HG03439 (cell line): ENCODE data around the gene RETNLB.

Experiments used
- ATAC-seq: cut with Tn5 transposase; IDR thresholded peaks from one replicate; pipeline ENCODE4 v1.9.1; 2021; ENCODE audit warnings: mild to moderate bottlenecking, moderate library complexity; ENCODE audit not compliant: unreplicated experiment

The RETNLB gene, protein sequence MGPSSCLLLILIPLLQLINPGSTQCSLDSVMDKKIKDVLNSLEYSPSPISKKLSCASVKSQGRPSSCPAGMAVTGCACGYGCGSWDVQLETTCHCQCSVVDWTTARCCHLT

DNA sequence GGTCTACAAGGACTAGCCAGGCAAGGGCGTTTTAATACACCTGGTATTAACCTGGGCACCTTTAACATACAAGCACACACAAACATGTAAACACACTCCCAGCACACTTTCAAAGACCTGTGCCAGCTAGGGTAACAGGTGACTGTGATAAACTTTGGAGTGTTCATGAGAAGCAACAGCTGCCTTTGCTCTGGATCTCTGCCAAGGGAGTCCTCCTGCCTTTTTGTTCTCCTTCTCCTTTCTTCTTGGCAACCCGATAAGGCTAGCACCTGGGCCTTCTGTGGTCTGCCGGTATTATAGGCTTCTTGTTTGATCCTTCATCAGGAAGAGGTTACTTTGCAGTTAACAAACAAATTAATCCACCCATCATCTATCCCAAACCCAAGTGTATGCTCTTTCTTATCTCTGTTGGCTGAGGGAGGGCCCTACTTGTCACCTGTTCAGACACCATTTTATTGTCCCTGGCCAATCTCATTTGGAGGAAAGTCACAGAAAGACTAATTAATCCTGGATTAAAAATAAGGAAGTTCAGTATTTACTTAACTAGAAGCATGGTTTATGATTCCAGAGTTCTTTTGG lies at the start of gene RETNLB:
Gene RETNLB, minus strand, starts transcription at position 7 of the 579 bp plus-strand sequence. CDS start 225 bp downstream, outside the sequence.
- ATAC-seq = no peak

DNA sequence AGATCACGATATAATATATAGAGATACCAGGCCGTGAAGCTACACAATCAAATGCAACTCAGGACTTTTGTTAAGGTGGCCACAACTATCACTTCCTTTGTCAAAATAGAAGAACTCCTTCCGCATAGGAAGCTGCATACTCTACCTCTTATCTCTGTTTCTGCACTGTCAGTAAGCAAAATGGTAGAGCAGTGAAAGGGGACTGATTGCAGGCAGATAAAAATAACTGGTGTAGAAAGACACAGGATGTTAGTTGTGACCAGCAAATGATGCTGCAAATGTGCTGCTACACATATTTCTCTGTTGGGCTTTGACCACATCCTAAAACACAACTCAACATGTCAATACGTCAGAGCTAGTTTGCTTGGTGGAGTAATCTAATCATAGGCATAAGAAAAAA lies 49.1 kb upstream of the RETNLB start:
- ATAC-seq = no peak

DNA sequence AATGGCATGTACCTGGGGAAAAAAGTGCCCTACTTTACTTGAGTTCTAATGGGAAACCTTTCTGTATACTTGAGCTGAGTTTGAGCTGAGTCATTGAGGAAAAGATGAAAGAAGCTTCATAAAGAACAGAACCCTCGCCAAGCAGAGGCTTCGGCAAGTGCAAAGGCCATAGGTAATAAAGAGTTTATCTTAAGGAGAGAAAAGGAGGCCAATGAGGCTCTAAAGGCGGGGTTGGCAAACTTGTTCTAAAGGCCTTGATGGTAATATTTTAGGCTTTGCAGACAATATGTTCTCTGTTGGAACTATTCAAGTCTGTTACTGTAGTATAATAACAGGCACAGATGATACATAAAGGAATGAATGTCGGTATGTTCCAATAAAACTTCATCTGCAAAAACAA lies 47.8 kb upstream of the RETNLB start:
- ATAC-seq = no peak

DNA sequence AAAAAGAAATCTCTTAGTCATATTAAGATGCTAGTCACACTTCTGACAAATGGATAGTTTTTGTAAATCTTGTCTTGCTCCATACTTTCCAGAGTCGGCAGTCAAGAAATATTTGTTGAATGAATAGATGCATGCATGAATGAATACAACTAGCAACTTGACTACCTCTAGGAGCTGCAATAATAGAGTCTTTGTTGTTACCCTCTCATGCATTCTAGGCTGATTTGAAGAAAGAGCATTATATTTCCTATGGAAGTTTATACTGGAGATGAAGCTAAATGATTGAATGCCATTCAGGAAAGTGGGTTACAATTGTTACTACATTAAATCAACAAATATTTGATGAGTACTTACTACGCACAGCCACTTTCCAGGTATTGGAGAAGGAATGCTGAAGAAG lies 47.2 kb upstream of the RETNLB start:
- ATAC-seq = no peak

DNA sequence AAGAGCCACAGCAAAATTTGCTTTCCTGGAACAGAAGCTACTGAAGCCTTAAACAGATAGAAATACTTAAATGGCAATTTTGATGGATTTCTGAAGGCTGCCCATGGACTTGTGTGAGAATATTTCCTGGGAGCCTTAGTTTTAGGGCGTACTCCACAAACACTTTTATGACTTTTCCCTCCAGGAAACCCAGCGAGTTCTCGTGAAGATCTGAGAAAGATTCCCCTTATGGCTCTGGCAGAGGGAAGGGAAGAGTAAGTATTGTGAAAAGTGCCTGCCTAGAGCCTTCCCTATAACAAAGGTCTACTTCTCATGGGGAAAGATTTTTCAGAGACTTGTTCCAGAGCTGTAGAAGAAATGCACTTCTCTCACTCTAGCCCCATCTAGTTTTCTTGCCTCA lies 34.3 kb upstream of the RETNLB start:
- ATAC-seq = no peak

DNA sequence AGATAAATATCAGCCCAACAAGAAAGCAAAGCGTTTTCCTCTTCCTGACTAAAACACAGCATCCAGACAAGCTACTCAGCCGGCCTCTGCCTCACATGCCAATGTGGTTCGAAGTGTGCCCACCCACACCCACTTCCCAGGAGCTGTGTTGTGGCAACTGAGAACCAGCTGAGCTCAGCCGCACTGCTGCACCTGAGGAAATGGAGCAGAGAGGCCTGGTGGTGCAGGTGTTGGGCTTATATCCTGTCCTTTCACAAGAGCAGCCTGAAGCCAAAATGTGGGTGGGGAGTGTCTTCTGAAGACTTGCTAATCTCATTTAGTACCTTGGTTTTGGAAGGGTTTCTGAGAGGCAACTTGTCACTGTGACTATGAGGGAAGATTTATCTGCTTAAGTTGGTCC lies 23.0 kb upstream of the RETNLB start:
- no peak for ATAC-seq

DNA sequence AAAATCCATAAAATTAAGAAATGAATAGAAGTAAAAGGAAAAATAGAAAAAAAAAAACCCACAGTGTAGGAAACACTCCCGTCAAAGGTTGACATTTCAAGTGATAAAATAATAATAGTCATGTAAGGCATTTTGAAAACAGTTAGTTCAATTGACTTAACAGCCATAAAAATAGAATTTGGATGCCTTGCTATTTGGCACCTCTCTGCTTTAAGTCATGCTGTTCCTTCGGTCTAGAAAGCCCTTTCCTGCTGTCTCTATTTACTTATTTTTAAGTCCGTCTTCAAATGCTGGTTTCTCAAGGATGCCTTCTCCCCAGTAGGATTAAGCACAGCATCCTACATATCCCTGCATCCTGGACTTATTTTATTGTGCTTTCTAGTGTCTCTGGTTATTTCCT lies 22.3 kb upstream of the RETNLB start:
- ATAC-seq = no peak

DNA sequence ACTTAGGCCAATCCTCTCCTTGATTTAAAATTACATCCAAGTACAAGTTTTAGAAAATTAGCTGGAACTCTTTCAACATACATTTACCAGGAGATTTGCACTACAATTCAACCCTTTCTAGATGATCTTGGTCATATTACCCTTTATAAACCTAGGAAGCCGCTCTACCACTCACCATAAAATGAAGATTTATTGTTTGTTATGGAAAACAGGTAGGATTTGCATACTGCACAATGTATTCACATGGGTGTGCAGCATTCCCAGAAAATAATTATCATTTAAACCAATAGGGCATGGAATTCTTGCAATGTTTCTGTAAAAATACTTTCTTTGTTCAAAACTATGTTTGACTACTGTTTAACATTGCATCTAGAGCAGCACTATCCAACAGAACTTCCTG lies 18.4 kb upstream of the RETNLB start:
- ATAC-seq = no peak

DNA sequence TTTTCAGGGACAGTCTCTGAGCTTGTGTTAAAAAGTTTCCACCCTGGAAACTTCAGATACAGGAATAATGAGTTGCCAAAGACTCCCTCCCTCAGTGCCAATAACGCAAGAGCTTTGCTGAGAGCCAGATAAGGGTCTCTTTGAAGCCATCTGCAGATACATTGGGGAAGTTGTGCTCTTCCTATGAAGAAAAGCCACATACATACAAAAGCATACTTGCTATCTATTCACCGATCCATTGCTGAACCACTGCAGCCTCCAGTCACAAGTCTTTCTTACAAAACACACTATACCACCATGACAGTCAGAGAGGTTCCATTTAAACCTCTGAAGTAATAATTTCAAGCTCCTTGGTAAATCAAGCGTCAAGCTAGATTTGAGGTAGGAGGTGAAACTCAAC lies 10.0 kb upstream of the RETNLB start:
- no peak for ATAC-seq

DNA sequence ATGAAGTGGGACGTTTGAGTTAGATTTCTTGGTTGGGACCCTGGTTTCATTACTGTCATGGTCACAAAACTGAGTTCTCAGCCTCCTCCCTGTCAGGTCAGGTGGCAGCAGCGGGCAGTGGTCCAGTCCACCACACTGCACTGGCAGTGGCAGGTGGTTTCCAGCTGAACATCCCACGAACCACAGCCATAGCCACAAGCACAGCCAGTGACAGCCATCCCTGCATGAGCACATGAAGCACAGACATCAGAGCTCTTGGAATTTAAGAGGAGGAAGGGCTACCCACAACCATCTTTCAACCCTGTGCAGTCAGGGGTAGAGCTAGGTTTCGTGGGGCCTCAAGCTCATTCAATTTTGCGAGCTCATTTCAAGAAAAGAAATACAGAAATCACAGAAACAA lies 1.5 kb downstream of the RETNLB start:
- no peak for ATAC-seq

DNA sequence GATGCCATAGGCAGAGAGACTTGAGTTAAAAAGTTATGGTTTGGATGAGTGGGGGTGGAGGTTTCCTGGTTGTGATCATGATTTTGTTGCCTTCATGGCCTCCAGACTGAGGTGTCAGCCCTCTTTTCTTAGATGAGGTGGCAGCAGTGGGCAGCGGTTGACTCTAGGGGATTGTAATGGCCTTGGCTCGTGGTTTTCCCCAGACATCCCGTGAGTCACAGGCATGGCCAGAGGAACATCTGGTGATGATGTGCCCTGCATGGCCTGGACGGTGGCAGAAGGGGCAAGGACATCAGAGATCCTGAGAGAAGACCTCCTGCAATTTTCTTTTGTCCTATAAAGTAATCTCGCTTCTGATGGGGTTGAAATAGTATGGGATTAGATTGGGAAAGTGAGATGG lies 12.4 kb downstream of the RETNLB start:
- no peak for ATAC-seq

DNA sequence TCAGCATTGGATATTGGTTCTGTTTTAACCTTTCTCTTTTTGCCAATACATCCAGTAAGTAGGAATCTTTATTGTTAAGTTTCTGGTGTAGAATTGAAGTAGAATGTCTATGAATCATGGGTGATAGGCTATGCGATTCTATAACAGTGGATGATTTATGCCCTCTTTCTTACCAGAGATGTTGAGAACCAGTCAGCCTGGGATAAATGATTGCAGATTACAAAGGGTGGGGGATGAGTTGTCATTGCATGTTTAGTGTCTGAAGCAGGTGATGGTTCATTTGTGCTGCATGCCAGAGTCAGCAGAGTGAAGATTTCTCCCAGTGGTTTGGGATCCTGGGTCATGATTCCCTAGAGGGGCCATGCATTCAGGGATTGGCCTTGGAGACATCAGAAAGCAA lies 14.3 kb downstream of the RETNLB start:
- no peak for ATAC-seq

DNA sequence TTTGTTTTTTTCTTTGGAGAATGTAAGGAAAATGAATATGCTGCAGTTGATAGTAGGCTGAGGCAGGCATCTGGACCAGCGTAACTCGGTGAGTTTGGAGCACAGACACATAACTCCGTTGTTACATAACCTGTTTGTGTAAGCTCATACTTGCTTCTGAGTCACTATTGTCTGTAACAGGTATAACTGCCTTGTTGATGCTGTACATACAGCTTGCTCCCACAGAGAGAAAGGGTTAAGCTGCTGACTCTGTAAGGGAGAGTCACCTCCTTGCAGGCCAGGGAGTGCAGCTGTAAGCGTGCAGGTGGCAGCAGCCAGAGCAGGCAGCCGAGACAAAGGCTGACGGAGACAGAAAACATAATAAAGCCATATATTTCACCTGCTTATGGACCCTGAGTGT lies 20.4 kb downstream of the RETNLB start:
- no peak for ATAC-seq

DNA sequence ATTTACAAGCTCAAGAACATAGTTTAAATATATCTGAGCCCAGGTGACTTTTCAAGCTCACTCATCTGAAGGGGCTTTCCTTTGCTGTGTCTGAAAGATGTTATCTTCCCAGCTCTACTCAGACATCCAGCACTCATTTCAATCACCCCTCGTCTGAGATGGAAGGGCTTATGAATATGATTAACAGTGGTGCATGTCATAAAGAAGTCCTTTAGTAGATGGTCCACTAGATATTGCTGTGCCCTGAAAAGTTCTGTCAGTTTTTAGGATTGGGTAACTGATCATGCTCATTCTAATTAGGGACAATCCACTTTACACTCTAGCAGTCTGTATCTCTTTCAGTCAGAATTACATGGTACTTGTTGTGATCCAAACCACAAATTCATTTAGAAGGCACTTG lies 28.3 kb downstream of the RETNLB start:
- ATAC-seq = no peak

DNA sequence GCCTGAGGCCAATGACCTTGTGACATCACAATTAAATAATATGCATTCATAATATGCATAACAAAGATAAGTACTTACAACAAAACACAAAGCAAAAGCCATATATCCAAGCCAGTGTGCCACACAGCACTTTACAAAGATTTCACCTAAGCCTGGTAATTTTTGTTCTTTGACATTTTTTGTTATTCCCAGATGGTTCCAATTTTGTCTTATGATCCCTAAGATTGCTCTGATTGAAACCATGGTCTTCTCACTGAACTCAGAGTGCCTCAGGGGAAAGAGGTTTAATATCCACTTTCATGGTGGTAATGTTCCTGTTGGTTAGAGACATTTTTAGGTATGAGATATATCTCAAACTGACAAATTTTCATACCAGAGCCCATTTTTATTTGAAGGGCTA lies 29.1 kb downstream of the RETNLB start:
- ATAC-seq = no peak

DNA sequence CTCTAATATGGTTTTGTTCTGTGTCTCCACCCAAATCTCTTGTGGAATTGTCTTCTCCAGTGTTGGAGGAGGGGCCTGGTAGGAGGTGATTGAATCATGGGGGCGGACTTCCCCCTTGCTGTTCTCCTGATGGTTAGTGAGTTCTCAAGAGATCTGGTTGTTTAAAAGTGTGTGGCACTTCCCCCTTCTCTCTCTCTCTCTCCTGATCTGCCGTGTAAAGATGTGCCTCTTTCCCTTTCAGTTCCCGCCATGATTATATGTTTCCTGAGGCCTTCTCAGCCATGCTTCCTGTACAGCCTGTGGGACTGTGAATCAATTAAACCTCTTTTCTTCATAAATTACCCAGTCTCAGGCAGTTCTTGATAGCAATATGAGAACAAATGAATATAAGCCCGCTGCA lies 33.1 kb downstream of the RETNLB start:
- ATAC-seq = no peak

DNA sequence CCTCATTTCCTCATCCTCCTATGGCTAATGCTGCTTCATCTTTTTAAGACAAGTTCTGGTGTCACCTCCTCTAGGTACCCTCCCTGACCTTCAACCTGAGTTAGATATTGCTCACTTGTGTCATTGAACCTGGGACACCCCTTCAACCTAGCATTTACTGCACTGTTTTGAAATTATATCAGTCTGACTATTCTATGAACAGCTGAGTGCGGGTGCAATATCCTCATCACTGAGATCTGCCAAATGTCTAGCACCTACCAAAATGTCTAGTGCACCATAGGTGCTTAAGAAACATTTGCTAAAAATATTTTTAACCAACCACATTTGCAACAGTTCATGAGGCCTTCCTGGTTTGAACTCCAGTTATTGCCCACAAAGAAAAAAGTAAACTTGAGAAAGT lies 34.5 kb downstream of the RETNLB start:
- no peak for ATAC-seq

DNA sequence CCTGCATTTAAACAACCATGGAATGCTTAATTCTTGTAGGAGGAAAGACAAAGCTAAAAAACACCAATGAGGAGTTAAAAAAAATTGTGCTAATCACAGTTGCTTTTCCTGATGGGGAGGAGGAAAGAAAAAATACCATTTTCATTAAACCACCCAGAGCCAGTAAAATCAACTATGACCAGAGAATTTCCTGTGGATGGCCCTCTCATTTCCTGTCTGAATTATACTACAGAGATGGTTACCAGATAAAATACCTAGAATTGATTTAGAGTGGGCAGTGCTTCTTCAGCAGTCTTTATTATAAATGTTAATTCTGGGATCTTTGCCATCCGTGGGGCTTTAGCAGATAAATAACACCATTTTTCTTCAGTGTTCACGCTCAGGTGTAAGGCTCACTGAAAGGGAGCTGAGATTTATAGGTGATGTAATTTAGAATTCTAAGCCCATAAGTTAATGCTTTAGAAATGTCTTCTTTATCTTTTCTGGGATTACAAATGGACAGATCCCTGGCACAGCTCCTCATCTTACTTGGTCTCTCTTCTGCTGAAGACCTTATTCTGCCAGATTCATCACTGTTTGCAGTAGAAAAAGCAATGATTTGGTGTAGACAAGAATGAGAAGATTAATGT lies 37.9 kb downstream of the RETNLB start:
- no peak for ATAC-seq

DNA sequence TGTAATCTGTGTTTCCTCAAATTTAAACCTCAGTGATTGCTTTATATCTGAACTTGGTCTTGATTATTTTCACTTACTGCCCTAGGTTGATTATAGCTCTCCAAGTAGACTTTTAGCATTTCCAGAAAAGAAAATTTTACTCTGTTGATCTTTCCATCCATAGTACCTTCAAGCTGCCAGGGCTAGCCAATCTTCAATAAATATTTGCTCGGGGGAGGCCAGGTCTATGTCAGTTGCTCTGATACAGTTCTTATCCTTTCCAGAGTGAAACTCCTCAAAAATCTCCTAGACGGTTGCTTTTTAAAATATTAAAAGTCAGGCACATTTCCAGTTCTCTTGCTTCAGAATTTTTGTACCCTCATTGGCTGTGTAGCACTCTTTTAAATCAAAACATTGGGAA lies 38.8 kb downstream of the RETNLB start:
- ATAC-seq = no peak

DNA sequence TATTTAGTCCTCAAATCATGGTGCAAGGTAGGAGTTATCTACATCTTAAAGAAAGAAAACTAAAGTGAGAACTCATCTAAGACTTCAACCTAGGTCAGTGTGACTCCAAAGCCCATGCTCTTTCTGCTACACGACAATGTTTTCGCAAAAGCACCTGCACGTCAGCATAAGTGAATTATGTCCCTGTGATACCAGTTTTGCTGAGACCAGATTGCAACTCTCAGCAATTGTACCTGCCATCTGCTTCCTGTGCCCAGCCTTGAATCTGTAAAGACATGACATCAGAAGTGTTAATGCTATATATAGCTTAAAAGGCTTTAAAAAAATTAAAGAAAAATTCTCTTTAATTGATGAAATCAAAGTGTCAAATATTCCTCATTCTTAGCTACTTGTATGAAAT lies 43.4 kb downstream of the RETNLB start:
- no peak for ATAC-seq

DNA sequence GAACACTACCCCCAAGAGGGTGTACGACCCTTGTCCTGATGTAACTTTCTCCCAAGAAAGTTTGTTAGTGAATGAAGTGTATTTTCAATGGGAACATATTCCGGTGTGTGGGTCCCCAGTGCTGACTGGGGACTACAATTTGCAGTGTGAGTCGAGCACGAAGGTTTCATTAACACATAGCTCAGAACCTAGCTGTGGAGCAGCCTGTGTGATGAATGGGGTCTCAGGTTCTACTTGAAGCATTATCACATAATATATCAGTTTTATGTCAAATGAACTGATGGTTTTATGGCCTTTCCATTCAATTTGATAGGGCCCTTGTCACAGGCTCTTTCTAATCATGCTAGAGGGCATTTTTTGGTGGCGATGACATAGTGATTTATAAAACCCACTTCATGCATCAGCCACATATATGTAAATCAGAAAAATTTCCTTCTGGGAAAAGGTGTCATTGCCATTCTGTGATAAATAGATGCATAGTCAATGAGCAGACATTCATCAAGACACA lies 44.1 kb downstream of the RETNLB start:
- no peak for ATAC-seq
